ENCODE results near the gene KDM3A.

GRCh38 chr2:86439879-86440630 lies 1.1 kb upstream of the KDM3A start:
- TF ChIP-seq NFIC (IDR thresholded peaks at IDR 0.05; ENCODE audit: low read depth, low read length) (no peak), CTCF (IDR thresholded peaks at IDR 0.05 in 2 of 3, conservative IDR thresholded peaks at IDR 0.05 in 1 of 3; ENCODE audit: control insufficient read depth in 2 of 3, extremely low read depth in 1 of 3, insufficient read depth in 1 of 3, low read depth in 3 of 3, low read length in 3 of 3) (no peak), EP300 (IDR thresholded peaks at IDR 0.05; ENCODE audit: borderline replicate concordance in 1 of 2, control insufficient read depth in 1 of 2, low read depth in 2 of 2, low read length in 2 of 2) (no peak), ZNF687 (IDR thresholded peaks at IDR 0.05) (no peak), POLR2A (IDR thresholded peaks at IDR 0.05; ENCODE audit: low read depth, low read length) (no peak), JUND (IDR thresholded peaks at IDR 0.05; ENCODE audit: low read depth, low read length) (no peak), NR2C2 (IDR thresholded peaks at IDR 0.05; ENCODE audit: borderline replicate concordance, control insufficient read depth, insufficient read length, low read depth) (no peak), EZH2 (IDR thresholded peaks at IDR 0.05; ENCODE audit: borderline replicate concordance, control insufficient read depth, low read depth, low read length) (no peak), BRCA1 (IDR thresholded peaks at IDR 0.05; ENCODE audit: low read depth, low read length) (no peak), SMARCA5 (IDR thresholded peaks at IDR 0.05) (no peak), ESRRA (IDR thresholded peaks at IDR 0.05; ENCODE audit: low read length) (no peak), ATF2 (IDR thresholded peaks at IDR 0.05; ENCODE audit: low read length) (no peak), GABPA (IDR thresholded peaks at IDR 0.05; ENCODE audit: low read depth) (no peak)
- TF ChIP-seq, protein P1, sequence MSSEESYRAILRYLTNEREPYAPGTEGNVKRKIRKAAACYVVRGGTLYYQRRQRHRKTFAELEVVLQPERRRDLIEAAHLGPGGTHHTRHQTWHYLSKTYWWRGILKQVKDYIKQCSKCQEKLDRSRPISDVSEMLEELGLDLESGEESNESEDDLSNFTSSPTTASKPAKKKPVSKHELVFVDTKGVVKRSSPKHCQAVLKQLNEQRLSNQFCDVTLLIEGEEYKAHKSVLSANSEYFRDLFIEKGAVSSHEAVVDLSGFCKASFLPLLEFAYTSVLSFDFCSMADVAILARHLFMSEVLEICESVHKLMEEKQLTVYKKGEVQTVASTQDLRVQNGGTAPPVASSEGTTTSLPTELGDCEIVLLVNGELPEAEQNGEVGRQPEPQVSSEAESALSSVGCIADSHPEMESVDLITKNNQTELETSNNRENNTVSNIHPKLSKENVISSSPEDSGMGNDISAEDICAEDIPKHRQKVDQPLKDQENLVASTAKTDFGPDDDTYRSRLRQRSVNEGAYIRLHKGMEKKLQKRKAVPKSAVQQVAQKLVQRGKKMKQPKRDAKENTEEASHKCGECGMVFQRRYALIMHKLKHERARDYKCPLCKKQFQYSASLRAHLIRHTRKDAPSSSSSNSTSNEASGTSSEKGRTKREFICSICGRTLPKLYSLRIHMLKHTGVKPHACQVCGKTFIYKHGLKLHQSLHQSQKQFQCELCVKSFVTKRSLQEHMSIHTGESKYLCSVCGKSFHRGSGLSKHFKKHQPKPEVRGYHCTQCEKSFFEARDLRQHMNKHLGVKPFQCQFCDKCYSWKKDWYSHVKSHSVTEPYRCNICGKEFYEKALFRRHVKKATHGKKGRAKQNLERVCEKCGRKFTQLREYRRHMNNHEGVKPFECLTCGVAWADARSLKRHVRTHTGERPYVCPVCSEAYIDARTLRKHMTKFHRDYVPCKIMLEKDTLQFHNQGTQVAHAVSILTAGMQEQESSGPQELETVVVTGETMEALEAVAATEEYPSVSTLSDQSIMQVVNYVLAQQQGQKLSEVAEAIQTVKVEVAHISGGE (CRISPR knock-in tag; IDR thresholded peaks at IDR 0.05), result no peak
